ENCODE results near the gene LRRC4B.

Gene LRRC4B

DNA sequence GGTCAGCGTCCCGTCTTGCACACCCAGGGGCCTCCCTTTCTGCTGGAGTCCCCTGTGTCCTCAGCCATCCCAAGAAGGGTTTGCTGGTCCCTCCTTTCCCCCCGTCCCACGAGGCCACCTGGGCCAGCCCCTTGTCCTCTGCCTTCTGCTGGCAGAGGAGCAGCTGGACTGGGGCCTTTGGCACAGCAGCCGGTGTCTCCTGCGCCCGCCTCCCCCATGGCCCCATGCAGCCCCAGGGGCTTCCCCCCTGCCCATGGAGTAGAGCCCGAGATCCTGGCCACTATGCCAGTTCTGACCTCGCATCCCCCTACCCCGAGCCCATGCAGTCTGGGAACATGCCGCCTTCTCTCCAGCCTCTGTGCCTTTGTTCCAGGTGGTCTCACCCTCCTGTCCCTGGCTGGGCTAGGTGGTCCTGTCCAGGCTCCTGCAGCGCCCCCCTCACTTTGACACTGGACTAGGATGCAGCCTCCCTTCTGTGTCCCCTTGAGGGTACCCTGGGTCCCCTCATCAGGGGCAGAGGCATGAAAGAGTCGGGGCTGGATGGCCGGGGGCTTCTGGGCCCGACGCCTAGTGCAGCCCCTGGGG is 85.9 kb downstream of the LRRC4B start:
- no peak for DNase-seq

DNA sequence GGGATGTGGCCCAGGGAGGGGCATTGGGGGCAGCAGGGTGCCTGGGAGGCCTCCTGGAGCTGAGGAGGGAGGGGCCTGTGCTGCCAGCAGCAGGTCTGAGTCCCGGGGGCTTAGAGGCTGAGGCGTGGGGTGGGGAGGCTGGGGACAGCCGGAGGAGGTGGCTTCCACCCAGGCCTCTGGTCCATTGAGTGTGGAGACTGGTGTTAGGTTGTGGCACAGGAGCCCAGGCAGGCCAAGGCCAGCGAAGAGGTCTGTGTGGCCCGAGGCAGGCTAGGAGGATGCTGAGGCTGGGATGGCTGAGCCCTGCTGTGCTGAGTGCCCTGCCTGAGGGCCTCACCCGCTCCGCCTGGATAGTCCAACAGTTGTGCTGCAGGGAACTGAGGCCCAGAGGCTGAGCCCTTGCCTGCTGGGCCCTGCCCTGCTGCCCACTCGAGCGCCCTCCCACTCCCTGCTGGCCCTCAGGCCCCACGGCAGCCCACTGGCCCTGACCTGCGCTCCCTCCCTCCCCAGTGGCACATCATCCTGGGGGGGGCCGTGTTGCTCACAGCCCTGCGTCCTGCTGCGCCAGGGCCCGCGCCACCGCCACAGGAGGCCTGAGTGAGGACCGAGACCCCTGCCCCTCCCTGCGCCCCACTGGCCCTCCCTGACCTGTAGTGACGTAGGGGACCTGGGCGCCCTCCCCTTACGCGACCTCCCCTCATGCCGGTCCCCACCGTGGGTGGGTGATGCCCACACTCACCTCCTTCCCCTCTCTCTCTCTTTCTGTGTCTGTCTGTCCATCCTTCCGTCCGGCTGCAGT is 86.7 kb downstream of the LRRC4B start:
- no peak for DNase-seq

DNA sequence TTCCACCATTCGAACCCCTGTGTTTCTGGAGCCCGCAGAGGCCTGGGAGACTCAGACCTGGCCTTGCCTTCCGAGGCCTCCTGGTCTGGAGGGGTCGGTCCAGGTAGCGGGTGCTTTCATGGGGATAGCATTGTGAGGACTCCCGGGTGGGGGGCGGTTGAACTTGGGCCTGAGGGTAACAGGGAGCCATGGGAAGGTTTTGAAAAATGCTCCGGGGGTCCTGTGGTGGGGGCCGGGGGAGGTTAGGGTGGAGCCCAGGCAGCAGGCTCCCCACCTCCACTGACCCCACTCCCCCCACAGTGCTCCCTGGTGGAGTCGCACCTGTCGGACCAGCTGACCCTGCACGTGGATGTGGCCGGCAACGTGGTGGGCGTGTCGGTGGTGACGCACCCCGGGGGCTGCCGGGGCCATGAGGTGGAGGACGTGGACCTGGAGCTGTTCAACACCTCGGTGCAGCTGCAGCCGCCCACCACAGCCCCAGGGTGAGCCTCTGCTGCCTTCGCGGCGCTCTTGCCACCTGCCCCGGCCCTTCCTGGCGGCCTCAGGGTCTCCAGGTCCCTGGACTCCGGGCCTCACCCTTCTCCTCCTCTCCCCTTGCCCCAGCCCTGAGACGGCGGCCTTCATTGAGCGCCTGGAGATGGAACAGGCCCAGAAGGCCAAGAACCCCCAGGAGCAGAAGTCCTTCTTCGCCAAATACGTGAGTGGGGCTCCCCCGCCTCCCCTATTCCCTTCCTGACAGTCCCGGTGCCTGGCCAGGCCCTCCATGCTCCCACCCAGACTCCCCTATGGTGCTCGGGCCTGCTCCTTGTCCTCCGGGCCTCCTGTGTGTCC is 87.7 kb downstream of the LRRC4B start:
- no peak for DNase-seq

GRCh38 chr19:50479761-50480251 is 88.4 kb downstream of the LRRC4B start:
- no peak for DNase-seq

DNA sequence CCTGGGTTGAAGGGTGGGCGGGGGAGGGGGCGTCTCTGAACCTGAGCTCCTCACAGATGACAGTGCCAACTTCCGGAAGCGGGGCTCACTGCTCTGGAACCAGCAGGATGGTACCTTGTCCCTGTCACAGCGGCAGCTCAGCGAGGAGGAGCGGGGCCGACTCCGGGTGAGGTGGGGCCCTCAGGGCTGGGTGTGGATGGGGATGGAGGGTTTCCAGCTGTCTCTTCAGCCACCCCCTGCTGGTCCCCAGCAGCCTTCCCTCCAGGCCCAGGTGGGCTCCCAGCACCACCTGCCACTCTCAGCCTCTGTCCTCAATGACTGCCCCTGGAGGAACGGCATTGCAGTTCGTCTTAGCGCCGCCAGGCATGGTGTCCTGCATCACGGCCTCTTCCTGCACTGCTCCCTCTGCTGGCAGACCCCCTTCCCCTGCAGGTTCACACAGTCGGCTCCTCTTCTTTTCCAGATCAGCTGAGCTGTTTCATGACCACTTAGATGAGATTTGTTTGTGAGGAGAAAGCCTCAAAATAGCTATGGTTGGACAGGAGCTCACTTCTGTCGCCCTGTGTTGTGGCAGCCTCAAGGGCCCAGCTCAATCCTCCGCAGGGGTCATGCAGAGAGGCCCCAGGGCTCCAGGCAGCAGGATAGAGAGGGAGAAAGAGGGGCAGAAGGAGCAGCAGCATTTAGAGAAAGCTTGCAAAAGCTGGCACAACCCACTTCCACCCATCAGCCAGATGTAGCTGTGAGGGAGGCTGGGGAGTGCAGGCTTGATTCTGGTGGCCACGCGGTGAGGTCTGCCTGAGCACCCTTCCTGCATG is 89.1 kb downstream of the LRRC4B start:
- DNase-seq, result no peak

DNA sequence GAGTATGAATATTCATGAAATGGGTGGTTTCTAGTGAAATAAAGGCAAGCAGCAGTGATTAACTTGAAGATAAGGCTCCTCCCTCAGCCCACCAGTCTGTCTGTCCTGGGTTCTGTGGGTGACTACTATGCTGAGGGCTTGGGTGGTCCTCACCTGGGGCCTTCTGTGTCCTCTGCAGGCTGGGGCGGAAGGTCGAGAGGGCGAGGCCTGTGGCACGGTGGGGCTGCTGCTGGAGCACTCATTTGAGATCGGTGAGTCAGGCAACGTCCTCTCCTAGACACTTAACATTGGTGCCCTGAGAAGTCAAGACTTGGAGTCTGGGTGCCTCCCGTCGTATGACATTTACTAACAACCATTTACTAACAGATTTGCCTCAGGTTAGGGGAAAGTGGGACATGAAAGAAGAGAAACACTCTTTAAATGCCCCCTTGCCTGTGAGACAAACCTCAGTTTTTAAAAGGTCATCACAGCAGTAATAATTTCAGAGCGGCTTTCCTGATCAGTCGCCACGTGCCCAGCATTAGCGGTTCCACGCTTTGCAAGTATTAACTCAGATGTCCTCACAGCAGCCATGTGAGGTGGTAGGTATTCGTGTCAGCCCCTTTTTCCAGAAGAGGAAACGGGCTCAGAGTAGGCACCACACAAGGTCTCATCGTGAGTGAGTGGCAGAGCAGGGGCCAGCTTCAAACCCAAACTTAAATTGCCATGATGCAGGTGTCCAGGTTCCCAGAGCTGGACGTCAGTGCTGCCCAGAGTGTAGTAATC is 90.3 kb downstream of the LRRC4B start:
- DNase-seq, result no peak

DNA sequence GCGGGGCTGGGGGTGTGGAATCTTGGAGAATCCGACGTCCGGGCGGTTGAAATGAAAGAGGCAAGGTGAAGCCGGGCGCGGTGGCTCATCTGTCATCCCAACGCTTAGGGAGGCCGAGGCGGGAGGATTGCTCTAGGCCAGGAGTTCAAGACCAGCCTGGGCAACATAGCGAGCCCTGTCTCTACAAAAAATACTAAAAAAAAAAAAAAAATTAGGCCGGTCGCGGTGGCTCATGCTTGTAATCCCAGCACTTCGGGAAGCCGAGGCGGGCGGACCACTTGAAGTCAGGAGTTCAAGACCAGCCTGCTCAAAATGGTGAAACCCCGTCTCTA is 91.4 kb downstream of the LRRC4B start:
- no peak for DNase-seq

DNA sequence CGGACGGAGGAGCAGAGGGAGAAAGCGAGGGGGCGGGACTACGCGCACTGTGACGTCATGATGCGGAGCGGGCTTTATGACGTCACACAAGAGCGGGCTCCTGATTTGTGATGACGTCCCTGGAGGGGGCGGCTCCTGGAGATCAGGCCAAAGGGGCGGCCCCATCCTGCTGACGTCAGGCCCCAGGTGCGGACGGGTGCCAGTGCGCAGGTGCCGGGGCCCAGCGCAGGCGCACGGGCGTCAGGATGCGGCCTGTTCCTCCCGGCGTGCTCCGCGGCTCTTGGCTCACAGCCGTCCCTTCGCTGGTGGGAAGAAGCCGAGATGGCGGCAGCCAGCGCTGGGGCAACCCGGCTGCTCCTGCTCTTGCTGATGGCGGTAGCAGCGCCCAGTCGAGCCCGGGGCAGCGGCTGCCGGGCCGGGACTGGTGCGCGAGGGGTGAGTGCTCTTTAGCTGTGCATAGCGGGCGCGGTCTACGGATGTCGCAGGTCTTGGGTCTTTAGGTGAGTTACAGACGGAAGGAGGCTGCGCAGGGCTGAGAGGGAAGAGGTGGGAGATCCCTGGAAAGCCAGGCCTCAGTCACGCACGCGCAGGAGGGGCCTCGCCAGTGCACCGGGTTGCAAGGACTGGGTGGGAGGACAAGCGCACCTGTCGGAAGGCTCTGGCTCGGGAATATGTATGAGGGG is 91.9 kb downstream of the LRRC4B start, which contains the start of the genes EMC10 and GARIN5A:
TSS of gene EMC10 (plus strand) at position 284 of the 683 bp plus-strand sequence. CDS start at position 322, 38 bp downstream.
TSS of gene GARIN5A (minus strand) at position 625 of the 683 bp plus-strand sequence. CDS start at position 165, 460 bp downstream.
- peak; percentile 90 for DNase-seq

GRCh38 chr19:50475736-50476223 is 92.5 kb downstream of the LRRC4B start:
- no peak for DNase-seq

- DNase-seq, result no peak
These were observed 93.1 kb downstream of the LRRC4B start for GRCh38 chr19:50475101-50475568.

GRCh38 chr19:50473336-50473735 is 94.9 kb downstream of the LRRC4B start:
- DNase-seq, result peak; percentile 17

- DNase-seq, result no peak
These were observed 99.4 kb downstream of the LRRC4B start for GRCh38 chr19:50468818-50469217.

- no peak for DNase-seq
These were observed 100.7 kb downstream of the LRRC4B start for GRCh38 chr19:50467566-50467965.
